ENCODE measurements around the gene CHMP4B. TPM values are rescaled to one million over a fixed set of nuclear protein-coding genes. Genes with fewer than 3 reads are reported as not detected.

Gene CHMP4B
- total RNA-seq, 1 experiment from 2014 or later: 72.5 TPM

DNA sequence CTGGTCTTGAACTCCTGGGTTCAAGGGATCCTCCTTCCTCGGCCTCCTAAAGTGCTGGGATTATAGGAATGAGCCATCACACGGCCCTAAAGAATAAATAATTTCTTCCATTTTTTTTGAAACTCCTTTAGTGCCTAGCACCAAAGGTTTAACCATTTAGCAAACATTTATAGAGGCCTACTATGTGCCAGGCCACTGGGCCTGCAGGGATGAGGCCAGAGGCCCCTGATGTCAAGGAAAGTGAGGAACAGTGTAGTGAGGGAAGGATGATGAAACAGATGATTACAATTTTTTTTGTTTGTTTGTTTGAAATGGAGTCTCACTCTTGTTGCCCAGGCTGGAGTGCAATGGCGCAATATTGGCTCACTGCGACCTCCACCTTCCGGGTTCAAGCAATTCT is 45.6 kb upstream of the CHMP4B start (continued):
- TF ChIP-seq, protein P1, sequence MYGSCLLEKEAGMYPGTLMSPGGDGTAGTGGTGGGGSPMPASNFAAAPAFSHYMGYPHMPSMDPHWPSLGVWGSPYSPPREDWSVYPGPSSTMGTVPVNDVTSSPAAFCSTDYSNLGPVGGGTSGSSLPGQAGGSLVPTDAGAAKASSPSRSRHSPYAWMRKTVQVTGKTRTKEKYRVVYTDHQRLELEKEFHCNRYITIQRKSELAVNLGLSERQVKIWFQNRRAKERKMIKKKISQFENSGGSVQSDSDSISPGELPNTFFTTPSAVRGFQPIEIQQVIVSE (CRISPR knock-in tag; IDR thresholded peaks at IDR 0.05; ENCODE audit: borderline replicate concordance): no peak
- TF ChIP-seq SMAD3 (CRISPR knock-in tag; IDR thresholded peaks at IDR 0.05; ENCODE audit: borderline replicate concordance) (no peak), FOXP4 (CRISPR knock-in tag; IDR thresholded peaks at IDR 0.05) (no peak), NR3C1 (CRISPR knock-in tag; conservative IDR thresholded peaks at IDR 0.05; ENCODE audit: low read depth) (no peak)
- TF ChIP-seq, protein P2, sequence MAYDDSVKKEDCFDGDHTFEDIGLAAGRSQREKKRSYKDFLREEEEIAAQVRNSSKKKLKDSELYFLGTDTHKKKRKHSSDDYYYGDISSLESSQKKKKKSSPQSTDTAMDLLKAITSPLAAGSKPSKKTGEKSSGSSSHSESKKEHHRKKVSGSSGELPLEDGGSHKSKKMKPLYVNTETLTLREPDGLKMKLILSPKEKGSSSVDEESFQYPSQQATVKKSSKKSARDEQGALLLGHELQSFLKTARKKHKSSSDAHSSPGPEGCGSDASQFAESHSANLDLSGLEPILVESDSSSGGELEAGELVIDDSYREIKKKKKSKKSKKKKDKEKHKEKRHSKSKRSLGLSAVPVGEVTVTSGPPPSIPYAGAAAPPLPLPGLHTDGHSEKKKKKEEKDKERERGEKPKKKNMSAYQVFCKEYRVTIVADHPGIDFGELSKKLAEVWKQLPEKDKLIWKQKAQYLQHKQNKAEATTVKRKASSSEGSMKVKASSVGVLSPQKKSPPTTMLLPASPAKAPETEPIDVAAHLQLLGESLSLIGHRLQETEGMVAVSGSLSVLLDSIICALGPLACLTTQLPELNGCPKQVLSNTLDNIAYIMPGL (CRISPR knock-in tag; IDR thresholded peaks at IDR 0.05): no peak
- TF ChIP-seq, protein P3, sequence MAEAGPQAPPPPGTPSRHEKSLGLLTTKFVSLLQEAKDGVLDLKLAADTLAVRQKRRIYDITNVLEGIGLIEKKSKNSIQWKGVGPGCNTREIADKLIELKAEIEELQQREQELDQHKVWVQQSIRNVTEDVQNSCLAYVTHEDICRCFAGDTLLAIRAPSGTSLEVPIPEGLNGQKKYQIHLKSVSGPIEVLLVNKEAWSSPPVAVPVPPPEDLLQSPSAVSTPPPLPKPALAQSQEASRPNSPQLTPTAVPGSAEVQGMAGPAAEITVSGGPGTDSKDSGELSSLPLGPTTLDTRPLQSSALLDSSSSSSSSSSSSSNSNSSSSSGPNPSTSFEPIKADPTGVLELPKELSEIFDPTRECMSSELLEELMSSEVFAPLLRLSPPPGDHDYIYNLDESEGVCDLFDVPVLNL (CRISPR knock-in tag; IDR thresholded peaks at IDR 0.05; ENCODE audit: borderline replicate concordance, low read depth): no peak

GRCh38 chr20:33766686-33767085 is 44.5 kb upstream of the CHMP4B start:
- Mint-ChIP-seq H3K27me3 (ENCODE audit: low read depth) (no peaks in the 10 kb centered on the region), H3K27ac (no peak overlapping the region), H3K4me1 (peaks cover 7% of the 10 kb centered on the region), H3K36me3 (peaks cover 14% of the 10 kb centered on the region), H3K4me3 (no peak overlapping the region), H3K9me3 (no peaks in the 10 kb centered on the region)
- no peak for DNase-seq (ENCODE audit: low spot score)
- ChIA-PET CTCF (interaction anchor here (0.6 kb wide), 1 partner anchor 148 kb away, joined by 3 read pairs; no protein-coding TSS in a partner anchor), POLR2A (interaction anchor here (0.5 kb wide), 1 partner anchor 46 kb away, joined by 4 read pairs; no protein-coding TSS in a partner anchor)
- no peak for TF ChIP-seq SMAD4 (CRISPR knock-in tag; IDR thresholded peaks at IDR 0.05)
- TF ChIP-seq ZNF425 (CRISPR knock-in tag; conservative IDR thresholded peaks at IDR 0.05): no peak
- no peak for ATAC-seq

DNA sequence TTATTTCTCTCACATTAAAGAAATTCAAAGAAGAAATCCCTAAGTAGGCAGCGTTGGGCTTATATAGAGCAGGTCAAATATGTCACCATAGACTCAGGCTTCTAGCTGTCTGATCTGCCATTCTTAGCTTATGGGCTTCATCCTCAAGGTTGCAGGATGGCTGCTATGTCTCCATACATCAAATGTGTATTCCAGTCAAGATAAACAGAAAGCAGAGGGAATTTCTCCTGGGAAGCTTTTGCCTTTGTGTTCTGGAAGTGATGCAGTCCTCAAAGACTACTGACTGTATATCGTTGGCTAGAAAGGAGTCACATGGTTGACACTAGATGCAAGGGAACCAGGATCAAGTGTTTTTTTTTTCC is 43.4 kb upstream of the CHMP4B start:
- H3K36me3 Mint-ChIP-seq: peaks cover 9% of the 10 kb centered on the region
- ATAC-seq (no peak), DNase-seq (ENCODE audit: low spot score) (no peak)
- H3K27ac Mint-ChIP-seq: no peak overlapping the region
- H3K27me3 Mint-ChIP-seq (ENCODE audit: low read depth): no peaks in the 10 kb centered on the region
- CTCF ChIA-PET: no interaction called here
- H3K4me1 Mint-ChIP-seq: peaks cover 7% of the 10 kb centered on the region
- no peak overlapping the region for H3K4me3 Mint-ChIP-seq
- POLR2A ChIA-PET: no interaction called here
- H3K9me3 Mint-ChIP-seq: no peaks in the 10 kb centered on the region
- TF ChIP-seq, protein P4, sequence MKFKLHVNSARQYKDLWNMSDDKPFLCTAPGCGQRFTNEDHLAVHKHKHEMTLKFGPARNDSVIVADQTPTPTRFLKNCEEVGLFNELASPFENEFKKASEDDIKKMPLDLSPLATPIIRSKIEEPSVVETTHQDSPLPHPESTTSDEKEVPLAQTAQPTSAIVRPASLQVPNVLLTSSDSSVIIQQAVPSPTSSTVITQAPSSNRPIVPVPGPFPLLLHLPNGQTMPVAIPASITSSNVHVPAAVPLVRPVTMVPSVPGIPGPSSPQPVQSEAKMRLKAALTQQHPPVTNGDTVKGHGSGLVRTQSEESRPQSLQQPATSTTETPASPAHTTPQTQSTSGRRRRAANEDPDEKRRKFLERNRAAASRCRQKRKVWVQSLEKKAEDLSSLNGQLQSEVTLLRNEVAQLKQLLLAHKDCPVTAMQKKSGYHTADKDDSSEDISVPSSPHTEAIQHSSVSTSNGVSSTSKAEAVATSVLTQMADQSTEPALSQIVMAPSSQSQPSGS (CRISPR knock-in tag; IDR thresholded peaks at IDR 0.05; ENCODE audit: borderline replicate concordance, low read depth): no peak
- TF ChIP-seq, protein P5, sequence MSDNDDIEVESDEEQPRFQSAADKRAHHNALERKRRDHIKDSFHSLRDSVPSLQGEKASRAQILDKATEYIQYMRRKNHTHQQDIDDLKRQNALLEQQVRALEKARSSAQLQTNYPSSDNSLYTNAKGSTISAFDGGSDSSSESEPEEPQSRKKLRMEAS (CRISPR knock-in tag; IDR thresholded peaks at IDR 0.05): no peak
- TF ChIP-seq, protein P6, sequence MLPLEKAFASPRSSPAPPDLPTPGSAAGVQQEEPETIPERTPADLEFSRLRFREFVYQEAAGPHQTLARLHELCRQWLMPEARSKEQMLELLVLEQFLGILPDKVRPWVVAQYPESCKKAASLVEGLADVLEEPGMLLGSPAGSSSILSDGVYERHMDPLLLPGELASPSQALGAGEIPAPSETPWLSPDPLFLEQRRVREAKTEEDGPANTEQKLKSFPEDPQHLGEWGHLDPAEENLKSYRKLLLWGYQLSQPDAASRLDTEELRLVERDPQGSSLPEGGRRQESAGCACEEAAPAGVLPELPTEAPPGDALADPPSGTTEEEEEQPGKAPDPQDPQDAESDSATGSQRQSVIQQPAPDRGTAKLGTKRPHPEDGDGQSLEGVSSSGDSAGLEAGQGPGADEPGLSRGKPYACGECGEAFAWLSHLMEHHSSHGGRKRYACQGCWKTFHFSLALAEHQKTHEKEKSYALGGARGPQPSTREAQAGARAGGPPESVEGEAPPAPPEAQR (CRISPR knock-in tag; IDR thresholded peaks at IDR 0.05): no peak
- TF ChIP-seq MLX (CRISPR knock-in tag; IDR thresholded peaks at IDR 0.05) (no peak), USF1 (CRISPR knock-in tag; IDR thresholded peaks at IDR 0.05) (no peak), PRRX2 (CRISPR knock-in tag; IDR thresholded peaks at IDR 0.05) (no peak), SOX15 (CRISPR knock-in tag; IDR thresholded peaks at IDR 0.05) (no peak), EMX1 (CRISPR knock-in tag; IDR thresholded peaks at IDR 0.05) (no peak)
- TF ChIP-seq, protein P2 (CRISPR knock-in tag; IDR thresholded peaks at IDR 0.05): no peak
- TF ChIP-seq, protein P1 (CRISPR knock-in tag; IDR thresholded peaks at IDR 0.05; ENCODE audit: borderline replicate concordance): no peak
